OCI-LY7 (cell line): ENCODE data around the gene ZNF543. TPM values are rescaled to one million over a fixed set of nuclear protein-coding genes. Genes with fewer than 3 reads are reported as not detected.

Experiments
- BruUV-seq: library from RNA; stranded (reverse); fragments of 400-500 nt; replicated peaks from 2 replicates; lab custom pipeline; 2021; lab: Mats Ljungman, UMichigan
- CTCF ChIA-PET: fragments of 300-600 bp; sonication (Branson Sonifier 250); formaldehyde crosslinking; loops from one replicate; lab custom pipeline; 2022; ENCODE audit warnings: antibody characterized with exemption; ENCODE audit not compliant: unreplicated experiment; lab: Charles Lee
- POLR2A ChIA-PET: fragments of 300-600 bp; sonication (Branson Sonifier 250); formaldehyde crosslinking; loops from one replicate; lab custom pipeline; 2022; ENCODE audit warnings: antibody characterized with exemption; lab: Charles Lee
- DNase-seq: peaks from one replicate; pipeline ENCODE4 v3.0.0-alpha.2; 2015; ENCODE audit warnings: low spot score
- H2AFZ ChIP-seq: fragments of 200-600 bp; sonication (generic), shearing (Covaris generic); 2 replicates; pipeline ENCODE4 v1.6.1; 2014; ENCODE audit warnings: mild to moderate bottlenecking, antibody characterized with exemption, low read length, moderate library complexity
- H3K27ac ChIP-seq: fragments of 200-600 bp; sonication (generic); 2 replicates; pipeline ENCODE4 v1.5.1; 2014; ENCODE audit warnings: mixed run types, low read depth, mild to moderate bottlenecking, moderate library complexity, low read length, inconsistent platforms; ENCODE audit not compliant: poor library complexity, severe bottlenecking
- H3K36me3 ChIP-seq: fragments of 200-600 bp; sonication (generic); 2 replicates; pipeline ENCODE4 v1.6.1; 2014; ENCODE audit warnings: mild to moderate bottlenecking, antibody characterized with exemption, low read length, moderate library complexity, mixed read lengths; ENCODE audit not compliant: insufficient read depth
- H3K4me1 ChIP-seq: fragments of 200-600 bp; sonication (generic); 2 replicates; pipeline ENCODE4 v1.5.1; 2014; ENCODE audit warnings: mild to moderate bottlenecking, low read length; ENCODE audit not compliant: insufficient read depth, poor library complexity, severe bottlenecking
- H3K4me2 ChIP-seq: fragments of 200-600 bp; sonication (generic); 2 replicates; pipeline ENCODE4 v1.6.1; 2014; ENCODE audit warnings: mild to moderate bottlenecking, low read length
- H3K4me3 ChIP-seq: fragments of 200-600 bp; sonication (generic); 2 replicates; pipeline ENCODE4 v1.5.1; 2014; ENCODE audit warnings: mild to moderate bottlenecking, low read depth, low read length; ENCODE audit not compliant: poor library complexity, severe bottlenecking
- H3K79me2 ChIP-seq: fragments of 200-600 bp; sonication (generic); 2 replicates; pipeline ENCODE4 v1.6.1; 2016; ENCODE audit warnings: low read depth, mild to moderate bottlenecking, low read length, moderate library complexity, mixed read lengths; ENCODE audit not compliant: insufficient read depth
- H3K9me2 ChIP-seq: fragments of 200-600 bp; sonication (generic); 2 replicates; pipeline ENCODE4 v1.6.1; 2016; ENCODE audit warnings: mild to moderate bottlenecking, low read length, mixed read lengths; ENCODE audit not compliant: insufficient read depth
- H3K9me3 ChIP-seq: fragments of 200-600 bp; sonication (generic); 2 replicates; pipeline ENCODE4 v1.6.1; 2014; ENCODE audit warnings: mild to moderate bottlenecking, mixed run types, low read length, mixed read lengths
- H4K20me1 ChIP-seq: fragments of 200-600 bp; sonication (generic); 2 replicates; pipeline ENCODE4 v1.6.1; 2014; ENCODE audit warnings: mild to moderate bottlenecking, antibody characterized with exemption, low read length, moderate library complexity, mixed read lengths; ENCODE audit not compliant: insufficient read depth
- CTCF ChIP-seq: fragments of 200-600 bp; sonication (generic); conservative IDR thresholded peaks from 2 replicates; pipeline ENCODE4 v1.5.1; 2014; ENCODE audit warnings: mild to moderate bottlenecking, antibody characterized with exemption, low read length, moderate library complexity, mixed read lengths
- EZH2phosphoT487 ChIP-seq: fragments of 200-600 bp; sonication (generic); IDR thresholded peaks from 2 replicates; pipeline ENCODE4 v1.6.1; 2018; ENCODE audit warnings: low read depth, borderline replicate concordance, mild to moderate bottlenecking, mixed run types, antibody characterized with exemption, low read length, moderate library complexity, mixed read lengths
- intact Hi-C: fragments of 100-400 bp; cut with micrococcal nuclease; formaldehyde crosslinking; loops from one replicate; pipeline ENCODE4 v1.10.0; 2022; ENCODE audit not compliant: unreplicated experiment
- total RNA-seq, 2 experiments: library from RNA; depleted of rRNA in 1 of 2; stranded (reverse); fragments of >200 nt in 1 of 2; shearing (Covaris generic) in 1 of 2; gene quantifications; 2 replicates each; pipeline ENCODE4 v1.2.3, GENCODE V29; 2014 to 2022

ZNF543 gene
- total RNA-seq, 2 experiments from 2014 or later, result 9.4 to 14.6 TPM

GRCh38 chr19:57334191-57334590 lies 13.9 kb downstream of the ZNF543 start:
- no TSS peak for BruUV-seq
- intact Hi-C loops, result no loop called here
- no peaks in the 10 kb centered on the region for H3K9me3 ChIP-seq
- no peaks in the 10 kb centered on the region for H3K9me2 ChIP-seq
- H3K4me3 ChIP-seq, result no peak overlapping the region
- peaks cover 45% of the 10 kb centered on the region for H3K36me3 ChIP-seq
- no peak overlapping the region for H2AFZ ChIP-seq
- no peaks in the 10 kb centered on the region for H3K4me1 ChIP-seq
- H3K4me2 ChIP-seq, result no peak overlapping the region
- H4K20me1 ChIP-seq, result no peaks in the 10 kb centered on the region
- H3K27ac ChIP-seq, result no peak overlapping the region
- CTCF ChIA-PET, result no interaction called here
- no peaks in the 10 kb centered on the region; the same call in 1 of the 2 replicates for H3K79me2 ChIP-seq
- POLR2A ChIA-PET, result interaction anchor here (0.6 kb wide), 1 partner anchor 13 kb away, joined by 3 read pairs; no protein-coding TSS in a partner anchor
- no peak for TF ChIP-seq CTCF
- no peak for TF ChIP-seq EZH2phosphoT487
- no peak for DNase-seq

- intact Hi-C loops, result no loop called here
- DNase-seq, result no peak
- CTCF ChIA-PET, result no interaction called here
- H3K9me2 ChIP-seq, result no peaks in the 10 kb centered on the region
- H3K4me1 ChIP-seq, result no peaks in the 10 kb centered on the region
- H3K4me3 ChIP-seq, result no peak overlapping the region
- no peak overlapping the region for H3K27ac ChIP-seq
- POLR2A ChIA-PET, result no interaction called here
- H4K20me1 ChIP-seq, result no peaks in the 10 kb centered on the region
- H3K79me2 ChIP-seq, result no peaks in the 10 kb centered on the region
- H3K4me2 ChIP-seq, result no peak overlapping the region
- BruUV-seq, result no TSS peak
- H3K36me3 ChIP-seq, result peaks cover 8% of the 10 kb centered on the region; the same call in 1 of the 2 replicates
- no peaks in the 10 kb centered on the region for H3K9me3 ChIP-seq
- TF ChIP-seq CTCF (no peak), EZH2phosphoT487 (no peak)
- H2AFZ ChIP-seq, result no peak overlapping the region
These were observed 18.6 kb downstream of the ZNF543 start for GRCh38 chr19:57338877-57339276.

- no peak overlapping the region for H2AFZ ChIP-seq
- H3K36me3 ChIP-seq, result no peaks in the 10 kb centered on the region
- no peaks in the 10 kb centered on the region for H3K79me2 ChIP-seq
- H3K4me2 ChIP-seq, result no peak overlapping the region
- H3K4me3 ChIP-seq, result no peak overlapping the region
- H4K20me1 ChIP-seq, result no peaks in the 10 kb centered on the region
- TF ChIP-seq EZH2phosphoT487 (no peak), CTCF (no peak)
- no peaks in the 10 kb centered on the region for H3K4me1 ChIP-seq
- ChIA-PET POLR2A (no interaction called here), CTCF (no interaction called here)
- no peaks in the 10 kb centered on the region for H3K9me2 ChIP-seq
- no peaks in the 10 kb centered on the region for H3K9me3 ChIP-seq
- intact Hi-C loops, result no loop called here
- no peak for DNase-seq
- no TSS peak for BruUV-seq
- H3K27ac ChIP-seq, result no peak overlapping the region
These were observed 22.3 kb downstream of the ZNF543 start for GRCh38 chr19:57342582-57342981.
